ENCODE measurements around the gene CDK5RAP3. TPM values are rescaled to one million over a fixed set of nuclear protein-coding genes. Genes with fewer than 3 reads are reported as not detected.

Gene CDK5RAP3
- total and polyA plus RNA-seq, 2 experiments from 2014 or later = 92.6 to 106 TPM

DNA sequence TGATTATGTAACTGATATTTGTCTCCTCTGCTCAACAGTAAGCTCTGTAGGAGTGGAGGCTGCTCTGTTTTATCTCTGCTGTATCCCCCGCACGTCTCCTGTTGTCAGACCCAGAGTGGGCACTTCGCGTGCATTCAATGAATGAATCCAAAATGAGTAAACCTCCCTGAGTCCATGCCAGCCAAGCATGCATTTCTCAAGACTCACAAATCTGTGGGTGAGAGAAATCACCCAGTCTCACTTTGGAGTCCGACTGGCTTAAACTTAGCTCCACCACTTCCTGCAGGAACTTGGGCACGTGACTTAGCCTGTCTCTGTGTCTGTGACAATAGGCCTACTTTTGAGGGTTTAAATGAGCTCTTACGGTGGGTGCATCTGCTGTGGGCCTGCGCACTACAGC is 25.8 kb upstream of the CDK5RAP3 start (continued):
- TF ChIP-seq, protein P1, sequence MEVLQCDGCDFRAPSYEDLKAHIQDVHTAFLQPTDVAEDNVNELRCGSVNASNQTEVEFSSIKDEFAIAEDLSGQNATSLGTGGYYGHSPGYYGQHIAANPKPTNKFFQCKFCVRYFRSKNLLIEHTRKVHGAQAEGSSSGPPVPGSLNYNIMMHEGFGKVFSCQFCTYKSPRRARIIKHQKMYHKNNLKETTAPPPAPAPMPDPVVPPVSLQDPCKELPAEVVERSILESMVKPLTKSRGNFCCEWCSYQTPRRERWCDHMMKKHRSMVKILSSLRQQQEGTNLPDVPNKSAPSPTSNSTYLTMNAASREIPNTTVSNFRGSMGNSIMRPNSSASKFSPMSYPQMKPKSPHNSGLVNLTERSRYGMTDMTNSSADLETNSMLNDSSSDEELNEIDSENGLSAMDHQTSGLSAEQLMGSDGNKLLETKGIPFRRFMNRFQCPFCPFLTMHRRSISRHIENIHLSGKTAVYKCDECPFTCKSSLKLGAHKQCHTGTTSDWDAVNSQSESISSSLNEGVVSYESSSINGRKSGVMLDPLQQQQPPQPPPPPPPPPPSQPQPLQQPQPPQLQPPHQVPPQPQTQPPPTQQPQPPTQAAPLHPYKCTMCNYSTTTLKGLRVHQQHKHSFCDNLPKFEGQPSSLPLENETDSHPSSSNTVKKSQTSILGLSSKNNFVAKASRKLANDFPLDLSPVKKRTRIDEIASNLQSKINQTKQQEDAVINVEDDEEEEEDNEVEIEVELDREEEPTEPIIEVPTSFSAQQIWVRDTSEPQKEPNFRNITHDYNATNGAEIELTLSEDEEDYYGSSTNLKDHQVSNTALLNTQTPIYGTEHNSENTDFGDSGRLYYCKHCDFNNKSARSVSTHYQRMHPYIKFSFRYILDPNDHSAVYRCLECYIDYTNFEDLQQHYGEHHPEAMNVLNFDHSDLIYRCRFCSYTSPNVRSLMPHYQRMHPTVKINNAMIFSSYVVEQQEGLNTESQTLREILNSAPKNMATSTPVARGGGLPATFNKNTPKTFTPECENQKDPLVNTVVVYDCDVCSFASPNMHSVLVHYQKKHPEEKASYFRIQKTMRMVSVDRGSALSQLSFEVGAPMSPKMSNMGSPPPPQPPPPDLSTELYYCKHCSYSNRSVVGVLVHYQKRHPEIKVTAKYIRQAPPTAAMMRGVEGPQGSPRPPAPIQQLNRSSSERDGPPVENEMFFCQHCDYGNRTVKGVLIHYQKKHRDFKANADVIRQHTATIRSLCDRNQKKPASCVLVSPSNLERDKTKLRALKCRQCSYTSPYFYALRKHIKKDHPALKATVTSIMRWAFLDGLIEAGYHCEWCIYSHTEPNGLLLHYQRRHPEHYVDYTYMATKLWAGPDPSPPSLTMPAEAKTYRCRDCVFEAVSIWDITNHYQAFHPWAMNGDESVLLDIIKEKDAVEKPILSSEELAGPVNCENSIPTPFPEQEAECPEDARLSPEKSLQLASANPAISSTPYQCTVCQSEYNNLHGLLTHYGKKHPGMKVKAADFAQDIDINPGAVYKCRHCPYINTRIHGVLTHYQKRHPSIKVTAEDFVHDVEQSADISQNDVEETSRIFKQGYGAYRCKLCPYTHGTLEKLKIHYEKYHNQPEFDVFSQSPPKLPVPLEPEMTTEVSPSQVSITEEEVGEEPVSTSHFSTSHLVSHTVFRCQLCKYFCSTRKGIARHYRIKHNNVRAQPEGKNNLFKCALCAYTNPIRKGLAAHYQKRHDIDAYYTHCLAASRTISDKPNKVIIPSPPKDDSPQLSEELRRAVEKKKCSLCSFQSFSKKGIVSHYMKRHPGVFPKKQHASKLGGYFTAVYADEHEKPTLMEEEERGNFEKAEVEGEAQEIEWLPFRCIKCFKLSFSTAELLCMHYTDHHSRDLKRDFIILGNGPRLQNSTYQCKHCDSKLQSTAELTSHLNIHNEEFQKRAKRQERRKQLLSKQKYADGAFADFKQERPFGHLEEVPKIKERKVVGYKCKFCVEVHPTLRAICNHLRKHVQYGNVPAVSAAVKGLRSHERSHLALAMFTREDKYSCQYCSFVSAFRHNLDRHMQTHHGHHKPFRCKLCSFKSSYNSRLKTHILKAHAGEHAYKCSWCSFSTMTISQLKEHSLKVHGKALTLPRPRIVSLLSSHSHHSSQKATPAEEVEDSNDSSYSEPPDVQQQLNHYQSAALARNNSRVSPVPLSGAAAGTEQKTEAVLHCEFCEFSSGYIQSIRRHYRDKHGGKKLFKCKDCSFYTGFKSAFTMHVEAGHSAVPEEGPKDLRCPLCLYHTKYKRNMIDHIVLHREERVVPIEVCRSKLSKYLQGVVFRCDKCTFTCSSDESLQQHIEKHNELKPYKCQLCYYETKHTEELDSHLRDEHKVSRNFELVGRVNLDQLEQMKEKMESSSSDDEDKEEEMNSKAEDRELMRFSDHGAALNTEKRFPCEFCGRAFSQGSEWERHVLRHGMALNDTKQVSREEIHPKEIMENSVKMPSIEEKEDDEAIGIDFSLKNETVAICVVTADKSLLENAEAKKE (CRISPR knock-in tag; IDR thresholded peaks at IDR 0.05) = no peak
- TF ChIP-seq EZH2 (IDR thresholded peaks at IDR 0.05; ENCODE audit: low read depth, unreplicated experiment) (no peak), POLR2AphosphoS5 (IDR thresholded peaks at IDR 0.05; ENCODE audit: low read depth) (no peak), CREB1 (CRISPR knock-in tag; IDR thresholded peaks at IDR 0.05; ENCODE audit: low read depth) (no peak), STAT1 (IDR thresholded peaks at IDR 0.05; ENCODE audit: unreplicated experiment) (no peak), ZNF114 (CRISPR knock-in tag; IDR thresholded peaks at IDR 0.05) (no peak), NANOG (IDR thresholded peaks at IDR 0.05; ENCODE audit: borderline replicate concordance) (no peak), JUNB (IDR thresholded peaks at IDR 0.05; ENCODE audit: unreplicated experiment) (no peak)

DNA sequence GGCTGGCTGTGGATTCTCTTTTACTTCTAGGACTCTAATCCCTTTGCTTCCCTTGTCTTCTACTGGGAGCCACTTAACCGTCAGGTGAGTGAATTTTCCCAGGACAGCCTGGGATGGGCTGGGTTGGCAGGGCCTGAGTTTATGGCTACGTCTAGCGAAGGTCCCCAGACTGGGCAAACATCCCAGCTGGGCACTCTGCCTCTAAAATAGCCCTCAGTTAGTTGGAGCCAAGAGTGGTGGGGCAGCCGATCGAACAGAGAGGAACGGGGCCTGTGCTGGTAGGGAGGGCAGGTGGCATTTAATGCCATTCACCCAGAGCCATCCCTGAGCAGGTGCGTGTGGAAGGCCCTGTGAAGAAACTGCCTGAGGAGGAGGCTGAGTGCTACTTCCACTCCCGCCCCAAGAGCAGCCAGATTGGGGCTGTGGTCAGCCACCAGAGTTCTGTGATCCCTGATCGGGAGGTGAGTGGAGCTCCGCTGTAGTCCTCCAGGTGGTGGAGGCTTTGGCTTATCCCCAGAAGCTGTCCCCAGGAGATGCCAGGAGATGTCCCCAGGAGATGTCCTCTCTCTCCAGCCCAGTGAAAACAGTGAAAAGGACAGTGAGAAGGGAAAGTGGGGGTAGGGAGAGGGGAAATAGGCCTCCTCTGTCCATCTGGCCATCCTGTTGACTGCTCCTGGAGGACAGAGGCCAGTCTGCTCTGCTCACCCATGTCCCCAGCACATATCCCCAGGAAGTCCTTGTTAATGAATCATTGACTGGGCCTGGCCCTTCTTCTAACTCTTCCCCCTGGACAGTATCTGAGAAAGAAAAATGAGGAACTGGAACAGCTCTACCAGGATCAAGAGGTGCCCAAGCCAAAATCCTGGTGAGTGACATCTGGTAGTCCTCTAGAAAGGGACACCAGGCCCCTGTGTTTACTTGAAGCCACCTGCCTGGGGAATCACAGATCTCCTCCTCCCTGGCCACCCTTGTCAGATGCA is 25.1 kb upstream of the CDK5RAP3 start:
- H3K27ac ChIP-seq (ENCODE audit: low read depth) = no peak overlapping the region
- Mint-ChIP-seq H3K27me3 (ENCODE audit: insufficient read depth, low read depth, poor library complexity) (peaks cover 23% of the 10 kb centered on the region), H3K9me3 (peaks cover 5% of the 10 kb centered on the region; the same call in 2 of the 3 replicates), H3K36me3 (ENCODE audit: low read depth) (peaks cover 11% of the 10 kb centered on the region; the same call in 2 of the 3 replicates), H3K4me1 (peaks cover 24% of the 10 kb centered on the region), H3K27ac (no peak overlapping the region), H3K4me3 (no peak overlapping the region)
- DNase-seq (ENCODE audit: low spot score) = no peak
- H3K36me3 ChIP-seq (ENCODE audit: insufficient read depth) = no peaks in the 10 kb centered on the region
- peaks cover 2% of the 10 kb centered on the region; the same call in 1 of the 2 replicates for H3K9me2 ChIP-seq (ENCODE audit: insufficient read depth)
- H3K4me1 ChIP-seq (ENCODE audit: insufficient read depth) = peaks cover 14% of the 10 kb centered on the region; the same call in 1 of the 2 replicates
- H3K4me2 ChIP-seq = no peak overlapping the region
- no peak for ATAC-seq
- no peaks in the 10 kb centered on the region for H4K20me1 ChIP-seq (replicated peaks; ENCODE audit: insufficient read depth)
- no peak overlapping the region for H3K4me3 ChIP-seq
- H3K27me3 ChIP-seq (ENCODE audit: insufficient read depth) = peaks cover 7% of the 10 kb centered on the region
- no peaks in the 10 kb centered on the region for H3K79me2 ChIP-seq (replicated peaks; ENCODE audit: insufficient read depth)
- no peak overlapping the region for H2AFZ ChIP-seq
- no peak for TF ChIP-seq ZNF331 (CRISPR knock-in tag; IDR thresholded peaks at IDR 0.05; ENCODE audit: low read depth)
- TF ChIP-seq ZNF114 (CRISPR knock-in tag; IDR thresholded peaks at IDR 0.05) = no peak
- TF ChIP-seq EZH2 (IDR thresholded peaks at IDR 0.05; ENCODE audit: low read depth, unreplicated experiment) = no peak
- H3F3A ChIP-seq (replicated peaks; ENCODE audit: low read depth) = peaks cover 2% of the 10 kb centered on the region; the same call in 1 of the 2 replicates
